CD14-positive monocyte (primary cell): ENCODE results near the gene IYD. TPM values are rescaled to one million over a fixed set of nuclear protein-coding genes. Genes with fewer than 3 reads are reported as not detected.

Experiments used
- DNase-seq, 3 donors: peaks; one replicate each; pipeline ENCODE4 v3.0.0-alpha.2; 2011 to 2022
- H2AFZ ChIP-seq: 2 replicates; pipeline ENCODE4 v1.6.0; 2012; ENCODE audit warnings: mild to moderate bottlenecking, low read depth, low read length, inconsistent platforms; ENCODE audit not compliant: insufficient read depth, poor library complexity, severe bottlenecking
- H3K27ac ChIP-seq, 2 donors: 1 replicate in 1 of 2; 2 replicates in 1 of 2; pipeline ENCODE4 v1.5.1; 2012 to 2013; ENCODE audit warnings: low read length in 2 of 2, control low read depth in 1 of 2, inconsistent platforms in 1 of 2, low read depth in 1 of 2, mild to moderate bottlenecking in 1 of 2
- H3K27me3 ChIP-seq, 2 donors: one replicate each; pipeline versions ENCODE4 v1.6.0 to v1.6.1; 2011 to 2013; ENCODE audit warnings: low read length in 2 of 2; ENCODE audit not compliant: control insufficient read depth in 2 of 2, insufficient read depth in 2 of 2
- H3K36me3 ChIP-seq, 2 donors: replicated peaks in 1 of 2; 1 replicate in 1 of 2; 2 replicates in 1 of 2; pipeline versions ENCODE4 v1.5.1 to v1.6.1; 2012 to 2013; ENCODE audit warnings: low read length in 2 of 2, control low read depth in 1 of 2, inconsistent platforms in 1 of 2, mild to moderate bottlenecking in 1 of 2; ENCODE audit not compliant: insufficient read depth in 2 of 2, control insufficient read depth in 1 of 2
- H3K4me1 ChIP-seq, 2 donors: 1 replicate in 1 of 2; 2 replicates in 1 of 2; pipeline versions ENCODE4 v1.5.1 to v1.6.1; 2012 to 2013; ENCODE audit warnings: low read length in 2 of 2, control low read depth in 1 of 2, inconsistent platforms in 1 of 2, mild to moderate bottlenecking in 1 of 2, moderate library complexity in 1 of 2; ENCODE audit not compliant: insufficient read depth in 2 of 2, control insufficient read depth in 1 of 2
- H3K4me2 ChIP-seq: replicated peaks from 2 replicates; pipeline ENCODE3; 2012; ENCODE audit warnings: low read length, moderate library complexity, mild to moderate bottlenecking; ENCODE audit not compliant: poor library complexity, severe bottlenecking; ENCODE audit errors: extremely low read depth
- H3K4me3 ChIP-seq, 3 experiments: fragments of 200-600 bp in 1 of 3; sonication (generic) in 1 of 3; replicated peaks in 1 of 3; 1 replicate in 2 of 3; 2 replicates in 1 of 3; pipeline ENCODE4 v1.5.1; 2011 to 2013; ENCODE audit warnings: low read length in 3 of 3, mild to moderate bottlenecking in 3 of 3, control low read depth in 2 of 3, low read depth in 2 of 3, inconsistent platforms in 1 of 3, moderate library complexity in 1 of 3
- H3K79me2 ChIP-seq: 2 replicates; pipeline ENCODE4 v1.6.0; 2012; ENCODE audit warnings: mild to moderate bottlenecking, control low read depth, inconsistent platforms, low read length, moderate library complexity; ENCODE audit not compliant: insufficient read depth
- H3K9ac ChIP-seq: 2 replicates; pipeline ENCODE4 v1.6.0; 2017; ENCODE audit warnings: low read length, mild to moderate bottlenecking; ENCODE audit not compliant: insufficient read depth, poor library complexity, severe bottlenecking
- H3K9me3 ChIP-seq, 2 donors: replicated peaks in 1 of 2; 1 replicate in 1 of 2; 2 replicates in 1 of 2; pipeline versions ENCODE4 v1.5.1 to v1.6.1; 2012 to 2013; ENCODE audit warnings: low read length in 2 of 2, control low read depth in 1 of 2; ENCODE audit not compliant: control insufficient read depth in 1 of 2, insufficient read depth in 1 of 2
- H4K20me1 ChIP-seq: 2 replicates; pipeline ENCODE4 v1.6.0; 2012; ENCODE audit warnings: mild to moderate bottlenecking, low read length, control low read depth, moderate library complexity; ENCODE audit not compliant: insufficient read depth
- H3K27ac Mint-ChIP-seq, 7 donors: one replicate each; pipeline ENCODE4 v1.8.0; 2020; ENCODE audit warnings: mild to moderate bottlenecking in 7 of 7, mixed read lengths in 7 of 7, moderate library complexity in 6 of 7, inconsistent platforms in 2 of 7
- H3K27me3 Mint-ChIP-seq, 3 donors: one replicate each; pipeline ENCODE4 v1.8.0; 2021 to 2022; ENCODE audit warnings: low read depth in 3 of 3, mild to moderate bottlenecking in 3 of 3, mixed read lengths in 3 of 3, moderate library complexity in 3 of 3, inconsistent platforms in 1 of 3
- H3K36me3 Mint-ChIP-seq, 2 donors: one replicate each; pipeline ENCODE4 v1.8.0; 2020; ENCODE audit warnings: mixed read lengths in 2 of 2, inconsistent platforms in 1 of 2, mild to moderate bottlenecking in 1 of 2
- H3K4me1 Mint-ChIP-seq: one replicate; pipeline ENCODE4 v1.8.0; 2020; ENCODE audit warnings: mild to moderate bottlenecking, mixed read lengths
- H3K4me3 Mint-ChIP-seq, 2 donors: one replicate each; pipeline ENCODE4 v1.8.0; 2020; ENCODE audit warnings: mild to moderate bottlenecking in 2 of 2, mixed read lengths in 2 of 2, moderate library complexity in 1 of 2
- H3K9me3 Mint-ChIP-seq, 7 donors: one replicate each; pipeline ENCODE4 v1.8.0; 2020 to 2022; ENCODE audit warnings: mixed read lengths in 7 of 7, mild to moderate bottlenecking in 6 of 7, moderate library complexity in 6 of 7, inconsistent platforms in 2 of 7
- WGBS: methylation state at CpG from one replicate; pipeline ENCODE4 v1.1.5; 2013; ENCODE audit warnings: missing lambda C conversion rate; ENCODE audit not compliant: insufficient coverage; 5-methylcytosine and 5-hydroxymethylcytosine counted together
- intact Hi-C, 2 donors: fragments of 100-400 bp; cut with micrococcal nuclease; formaldehyde crosslinking; loops; one replicate each; pipeline versions ENCODE4 v1.15.0 to v1.15.1; 2023
- polyA plus RNA-seq, 3 donors: library from polyadenylated mRNA; depleted of rRNA in 1 of 3; unstranded in 2 of 3; stranded (reverse) in 1 of 3; fragments of 300-500 nt in 2 of 3; fragments of >200 nt in 1 of 3; fragmentation: Illumina TruSeq in 2 of 3; gene quantifications; 1 replicate in 2 of 3; 2 replicates in 1 of 3; pipeline ENCODE4 v1.2.3, GENCODE V29; 2012 to 2021
- TF ChIP-seq, protein P1 (sequence below): fragments of 200-600 bp; IDR thresholded peaks from one replicate; pipeline ENCODE4 v1.8.0; 2022; ENCODE audit warnings: antibody characterized with exemption, mild to moderate bottlenecking

Gene IYD
- polyA plus RNA-seq, 3 donors, result not detected

DNA sequence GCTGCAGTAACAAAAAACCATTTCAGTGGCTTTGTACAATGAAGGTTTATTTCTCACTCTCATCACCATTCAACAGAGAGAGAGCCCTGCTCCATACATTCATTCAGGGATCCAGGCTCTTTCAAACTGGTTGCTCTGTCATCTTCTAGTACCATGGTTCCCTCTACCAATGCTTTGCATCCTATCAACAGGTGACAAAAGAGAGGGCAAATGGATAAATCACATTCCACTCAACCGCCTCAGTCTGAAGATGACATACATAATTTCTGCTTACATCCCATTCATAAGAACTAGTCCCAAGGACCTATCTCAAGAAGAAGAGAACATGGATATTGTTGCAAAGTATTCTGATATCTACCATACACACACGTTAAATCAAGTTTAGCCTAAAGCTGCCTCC is 51.6 kb downstream of the IYD start:
- Mint-ChIP-seq H3K4me3 (no peak overlapping the region), H3K36me3 (no peaks in the 10 kb centered on the region), H3K9me3 (peaks cover 6 to 32% (median 15%) of the 10 kb centered on the region in 7 donors), H3K4me1 (peaks cover 17% of the 10 kb centered on the region), H3K27me3 (peaks cover 4 to 8% (median 6%) of the 10 kb centered on the region in 3 donors), H3K27ac (no peak overlapping the region)
- no peak overlapping the region for H3K9ac ChIP-seq
- H3K36me3 ChIP-seq, result no peaks in the 10 kb centered on the region
- H3K4me3 ChIP-seq, result no peak overlapping the region
- H3K27ac ChIP-seq, result no peak overlapping the region
- DNase-seq, result no peak
- H3K4me2 ChIP-seq, result no peak overlapping the region
- H2AFZ ChIP-seq, result no peak overlapping the region
- no peaks in the 10 kb centered on the region for H3K79me2 ChIP-seq
- intact Hi-C loops, result no loop called here
- TF ChIP-seq, protein P1, sequence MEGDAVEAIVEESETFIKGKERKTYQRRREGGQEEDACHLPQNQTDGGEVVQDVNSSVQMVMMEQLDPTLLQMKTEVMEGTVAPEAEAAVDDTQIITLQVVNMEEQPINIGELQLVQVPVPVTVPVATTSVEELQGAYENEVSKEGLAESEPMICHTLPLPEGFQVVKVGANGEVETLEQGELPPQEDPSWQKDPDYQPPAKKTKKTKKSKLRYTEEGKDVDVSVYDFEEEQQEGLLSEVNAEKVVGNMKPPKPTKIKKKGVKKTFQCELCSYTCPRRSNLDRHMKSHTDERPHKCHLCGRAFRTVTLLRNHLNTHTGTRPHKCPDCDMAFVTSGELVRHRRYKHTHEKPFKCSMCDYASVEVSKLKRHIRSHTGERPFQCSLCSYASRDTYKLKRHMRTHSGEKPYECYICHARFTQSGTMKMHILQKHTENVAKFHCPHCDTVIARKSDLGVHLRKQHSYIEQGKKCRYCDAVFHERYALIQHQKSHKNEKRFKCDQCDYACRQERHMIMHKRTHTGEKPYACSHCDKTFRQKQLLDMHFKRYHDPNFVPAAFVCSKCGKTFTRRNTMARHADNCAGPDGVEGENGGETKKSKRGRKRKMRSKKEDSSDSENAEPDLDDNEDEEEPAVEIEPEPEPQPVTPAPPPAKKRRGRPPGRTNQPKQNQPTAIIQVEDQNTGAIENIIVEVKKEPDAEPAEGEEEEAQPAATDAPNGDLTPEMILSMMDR, result no peak
- no CpG with 5 or more reads among the region's 2 CpGs for WGBS
- H3K4me1 ChIP-seq, result peaks cover 10 to 15% of the 10 kb centered on the region in 2 donors
- H3K27me3 ChIP-seq, result peaks cover 2 to 5% of the 10 kb centered on the region in 2 donors
- H4K20me1 ChIP-seq, result no peaks in the 10 kb centered on the region
- peaks cover 5 to 18% of the 10 kb centered on the region in 2 donors for H3K9me3 ChIP-seq

DNA sequence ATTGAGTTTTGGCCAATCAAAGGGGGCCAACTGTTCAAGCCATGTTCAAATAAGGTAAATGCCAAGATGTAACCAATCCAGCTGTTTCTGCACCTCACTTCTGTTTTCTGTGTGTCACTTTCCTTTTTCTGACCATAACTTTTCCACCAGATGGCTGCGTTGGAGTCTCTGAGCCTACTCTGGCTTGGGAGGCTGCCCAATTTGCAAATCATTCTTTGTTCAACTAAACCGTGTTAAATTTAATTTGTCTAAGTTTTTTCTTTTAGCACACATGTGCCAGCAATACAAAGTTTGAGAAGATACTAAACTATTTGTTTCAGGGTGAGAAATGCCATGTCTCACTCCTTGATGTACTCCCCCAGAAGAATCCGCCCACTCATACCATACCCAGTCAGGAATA is 52.1 kb downstream of the IYD start:
- Histone ChIP-seq H3K4me2 (no peak overlapping the region), H3K9me3 (peaks cover 5 to 18% of the 10 kb centered on the region in 2 donors), H3K4me1 (peaks cover 10 to 15% of the 10 kb centered on the region in 2 donors), H3K36me3 (no peaks in the 10 kb centered on the region), H3K27ac (no peak overlapping the region), H2AFZ (no peak overlapping the region), H4K20me1 (no peaks in the 10 kb centered on the region), H3K4me3 (no peak overlapping the region), H3K79me2 (no peaks in the 10 kb centered on the region), H3K27me3 (peaks cover 0 to 1% of the 10 kb centered on the region in 2 donors), H3K9ac (no peak overlapping the region)
- TF ChIP-seq, protein P1, result no peak
- intact Hi-C loops, result no loop called here
- Mint-ChIP-seq H3K4me3 (no peak overlapping the region), H3K9me3 (peaks cover 6 to 32% (median 16%) of the 10 kb centered on the region in 7 donors), H3K27ac (no peak overlapping the region), H3K4me1 (peaks cover 17% of the 10 kb centered on the region), H3K27me3 (peaks cover 0 to 9% (median 6%) of the 10 kb centered on the region in 3 donors), H3K36me3 (no peaks in the 10 kb centered on the region)
- whole genome bisulfite sequencing, result 83% methylated on average over 2 of the region's 3 CpGs
- no peak for DNase-seq
